PC-9 (cell line): ENCODE measurements around the gene CBY3. TPM values are rescaled to one million over a fixed set of nuclear protein-coding genes. Genes with fewer than 3 reads are reported as not detected.
"Not testable (repeated sequence)": the region's sequence is repeated elsewhere in the genome, so short reads cannot be mapped to it uniquely, and the experiment has no call there.

Experiments used
- BruUV-seq: library from RNA; stranded (reverse); fragments of 400-500 nt; replicated peaks from 2 replicates; lab custom pipeline; 2021; lab: Mats Ljungman, UMichigan
- CTCF ChIA-PET: fragments of 300-600 bp; sonication (Branson Sonifier 250); formaldehyde crosslinking; loops from one replicate; lab custom pipeline; 2022; ENCODE audit warnings: antibody characterized with exemption; lab: Charles Lee
- POLR2A ChIA-PET: fragments of 300-600 bp; sonication (Branson Sonifier 250); formaldehyde crosslinking; loops from one replicate; lab custom pipeline; 2022; ENCODE audit warnings: antibody characterized with exemption; ENCODE audit not compliant: unreplicated experiment; lab: Charles Lee
- DNase-seq, 2 experiments: peaks; one replicate each; pipeline versions ENCODE4 v3.0.0 to v3.0.0-alpha.2; 2015 to 2022; ENCODE audit warnings: mixed read lengths in 1 of 2
- H2AFZ ChIP-seq: fragments of 200-600 bp; sonication (generic); 2 replicates; pipeline ENCODE4 v1.8.1; 2017; ENCODE audit warnings: antibody characterized with exemption
- H3F3A ChIP-seq: fragments of 200-600 bp; sonication (generic); 2 replicates; pipeline ENCODE4 v1.8.1; 2017; ENCODE audit warnings: antibody characterized with exemption, mild to moderate bottlenecking, low read depth; ENCODE audit not compliant: insufficient read depth
- H3K27ac ChIP-seq: fragments of 200-600 bp; sonication (generic); 2 replicates; pipeline ENCODE4 v1.6.1; 2016; ENCODE audit warnings: mixed run types
- H3K27me3 ChIP-seq: fragments of 200-600 bp; sonication (generic); 2 replicates; pipeline ENCODE4 v1.6.1; 2016; ENCODE audit warnings: low read depth, mixed run types; ENCODE audit not compliant: insufficient read depth
- H3K36me3 ChIP-seq: fragments of 200-600 bp; sonication (generic); 2 replicates; pipeline ENCODE4 v1.6.1; 2016; ENCODE audit warnings: low read depth, mixed run types
- H3K4me1 ChIP-seq: fragments of 200-600 bp; sonication (generic); replicated peaks from 2 replicates; pipeline ENCODE4 v1.6.1; 2016; ENCODE audit warnings: mixed run types; ENCODE audit not compliant: insufficient read depth
- H3K4me2 ChIP-seq: fragments of 200-600 bp; sonication (generic); 2 replicates; pipeline ENCODE4 v1.6.1; 2017; ENCODE audit warnings: mixed run types
- H3K4me3 ChIP-seq: fragments of 200-600 bp; sonication (generic); 2 replicates; pipeline ENCODE4 v1.6.1; 2016; ENCODE audit warnings: mixed run types
- H3K79me2 ChIP-seq: fragments of 200-600 bp; sonication (generic); 2 replicates; pipeline ENCODE4 v1.6.1; 2017; ENCODE audit warnings: low read depth, mixed run types
- H3K9me2 ChIP-seq: fragments of 200-600 bp; sonication (generic); 2 replicates; pipeline ENCODE4 v1.8.1; 2017; ENCODE audit warnings: mild to moderate bottlenecking; ENCODE audit not compliant: insufficient read depth
- H3K9me3 ChIP-seq: fragments of 200-600 bp; sonication (generic); 2 replicates; pipeline ENCODE4 v1.8.1; 2016; ENCODE audit warnings: low read depth; ENCODE audit not compliant: insufficient read depth
- H4K20me1 ChIP-seq: fragments of 200-600 bp; sonication (generic); 2 replicates; pipeline ENCODE4 v1.8.1; 2017; ENCODE audit not compliant: insufficient read depth
- CTCF ChIP-seq: fragments of 200-600 bp; sonication (generic); conservative IDR thresholded peaks from 2 replicates; pipeline ENCODE4 v1.6.1; 2017; ENCODE audit warnings: mixed run types, antibody characterized with exemption, mild to moderate bottlenecking, moderate library complexity
- EZH2 ChIP-seq: fragments of 200-600 bp; sonication (generic); IDR thresholded peaks from 2 replicates; pipeline ENCODE4 v1.8.0; 2017; ENCODE audit warnings: antibody characterized with exemption, low read depth
- intact Hi-C: fragments of 100-400 bp; cut with micrococcal nuclease; formaldehyde crosslinking; loops from one replicate; pipeline ENCODE4 v1.10.0; 2022; ENCODE audit not compliant: unreplicated experiment
- total RNA-seq: library from RNA; stranded (reverse); gene quantifications from 2 replicates; pipeline ENCODE4 v1.2.3, GENCODE V29; 2021

CBY3 gene
- total RNA-seq, 1 experiment from 2014 or later: not detected

GRCh38 chr5:179649166-179649703, 31.6 kb downstream of the CBY3 start:
- CTCF ChIA-PET, DNase-seq, H3K9me2 ChIP-seq, H3K4me1 ChIP-seq, H3K4me2 ChIP-seq, BruUV-seq, H3K27ac ChIP-seq, H3K4me3 ChIP-seq, H4K20me1 ChIP-seq, H3F3A ChIP-seq, intact Hi-C loops, H2AFZ ChIP-seq, H3K36me3 ChIP-seq, H3K79me2 ChIP-seq, H3K9me3 ChIP-seq: not testable (repeated sequence)
- POLR2A ChIA-PET: interaction anchor here (0.6 kb wide), 1 partner anchor 19 kb away, joined by 5 read pairs; no protein-coding TSS in a partner anchor
- H3K27me3 ChIP-seq: peaks cover 25% of the 10 kb centered on the region

GRCh38 chr5:179648410-179648809, 32.4 kb downstream of the CBY3 start:
- no peaks in the 10 kb centered on the region for H3K9me2 ChIP-seq
- H3K36me3 ChIP-seq: no peaks in the 10 kb centered on the region
- H3K79me2 ChIP-seq: no peaks in the 10 kb centered on the region
- no peak overlapping the region for H2AFZ ChIP-seq
- H3F3A ChIP-seq: no peaks in the 10 kb centered on the region
- no peaks in the 10 kb centered on the region for H3K9me3 ChIP-seq
- H3K4me1 ChIP-seq: no peaks in the 10 kb centered on the region
- ChIA-PET POLR2A (no interaction called here), CTCF (no interaction called here)
- H3K27me3 ChIP-seq: peaks cover 29% of the 10 kb centered on the region
- intact Hi-C loops: no loop called here
- H3K4me2 ChIP-seq: no peak overlapping the region
- H4K20me1 ChIP-seq: no peaks in the 10 kb centered on the region
- no peak for TF ChIP-seq EZH2
- no peak for TF ChIP-seq CTCF
- DNase-seq: no peak
- BruUV-seq: no TSS peak
- no peak overlapping the region for H3K27ac ChIP-seq
- H3K4me3 ChIP-seq: no peak overlapping the region

- intact Hi-C loops, BruUV-seq, DNase-seq: not testable (repeated sequence)
Measured at GRCh38 chr5:179644766-179645165, 36.1 kb downstream of the CBY3 start.

GRCh38 chr5:179643141-179643920, 37.5 kb downstream of the CBY3 start:
- H3K4me3 ChIP-seq, H4K20me1 ChIP-seq, H3K9me2 ChIP-seq, H3F3A ChIP-seq, H3K27ac ChIP-seq, CTCF ChIA-PET, H2AFZ ChIP-seq, H3K9me3 ChIP-seq, H3K36me3 ChIP-seq, H3K79me2 ChIP-seq, H3K4me2 ChIP-seq, H3K4me1 ChIP-seq, DNase-seq, BruUV-seq, intact Hi-C loops: not testable (repeated sequence)
- POLR2A ChIA-PET: interaction anchor here (0.6 to 0.7 kb wide), 2 partner anchors 36 to 648 kb away, joined by 3 read pairs; no protein-coding TSS in a partner anchor
- H3K27me3 ChIP-seq: peaks cover 21% of the 10 kb centered on the region

More at GRCh38 chr5:179644766-179645165, 36.1 kb downstream of the CBY3 start:
- H3K9me2 ChIP-seq, H3K4me1 ChIP-seq, CTCF ChIA-PET, H3K27ac ChIP-seq, H3K9me3 ChIP-seq, H3K4me2 ChIP-seq, H4K20me1 ChIP-seq, POLR2A ChIA-PET, H3K4me3 ChIP-seq, H3K79me2 ChIP-seq, H3K36me3 ChIP-seq, H3F3A ChIP-seq, H2AFZ ChIP-seq: not testable (repeated sequence)
- H3K27me3 ChIP-seq: peaks cover 21% of the 10 kb centered on the region

- CTCF ChIA-PET, BruUV-seq: not testable (repeated sequence)
Measured at GRCh38 chr5:179642626-179643025, 38.2 kb downstream of the CBY3 start.

GRCh38 chr5:179641745-179642144, 39.1 kb downstream of the CBY3 start:
- H3K9me2 ChIP-seq, H4K20me1 ChIP-seq, H3K4me2 ChIP-seq, H3K9me3 ChIP-seq, CTCF ChIA-PET, H3K79me2 ChIP-seq, intact Hi-C loops, H3K4me3 ChIP-seq, DNase-seq, POLR2A ChIA-PET, H3F3A ChIP-seq, H3K36me3 ChIP-seq, H3K4me1 ChIP-seq, BruUV-seq, H2AFZ ChIP-seq, H3K27ac ChIP-seq: not testable (repeated sequence)
- H3K27me3 ChIP-seq: peaks cover 16% of the 10 kb centered on the region

More at GRCh38 chr5:179642626-179643025, 38.2 kb downstream of the CBY3 start:
- H3F3A ChIP-seq, DNase-seq, H3K36me3 ChIP-seq, H3K9me2 ChIP-seq, intact Hi-C loops, H3K27ac ChIP-seq, H3K9me3 ChIP-seq, H3K4me3 ChIP-seq, H3K79me2 ChIP-seq, POLR2A ChIA-PET, H2AFZ ChIP-seq, H3K4me2 ChIP-seq, H4K20me1 ChIP-seq, H3K4me1 ChIP-seq: not testable (repeated sequence)
- peaks cover 20% of the 10 kb centered on the region for H3K27me3 ChIP-seq
